IPS-11a (cell line): ENCODE data around the gene BRCC3.
"Not testable (repeated sequence)": the region's sequence is repeated elsewhere in the genome, so short reads cannot be mapped to it uniquely, and the experiment has no call there.

ENCODE experiments used
- H3K4me3 ChIP-seq: one replicate; pipeline ENCODE4 v1.5.1; 2013; ENCODE audit warnings: low read depth, low read length, control low read depth

Gene BRCC3

DNA sequence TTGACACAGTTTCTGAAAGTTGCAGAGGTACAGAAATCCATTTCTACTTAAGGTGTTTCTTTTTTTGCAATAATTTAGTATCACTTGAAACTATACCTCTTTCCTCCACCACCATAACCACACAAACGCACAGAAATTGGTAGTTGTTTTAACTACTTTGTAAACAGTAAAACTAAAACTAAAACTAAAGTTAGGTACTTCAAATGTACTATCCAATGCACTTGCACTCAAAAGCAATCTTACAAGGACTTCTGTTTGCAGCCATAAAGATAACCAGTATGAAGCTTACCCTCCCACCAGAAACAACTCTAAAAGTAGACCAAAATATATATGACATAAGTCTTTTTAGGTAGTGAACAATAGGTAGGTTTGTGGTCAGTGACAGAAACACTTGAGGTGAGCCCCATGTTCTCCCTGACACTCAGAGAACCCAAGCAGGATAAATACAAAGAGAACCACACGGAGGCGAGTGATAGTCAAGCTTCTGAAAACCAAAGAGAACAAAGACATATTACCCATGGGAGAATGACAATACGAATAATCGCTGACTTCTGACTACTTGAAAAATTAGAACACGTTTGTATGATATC lies 72.7 kb downstream of the BRCC3 start:
- no peak overlapping the region for H3K4me3 ChIP-seq

- no peak overlapping the region for H3K4me3 ChIP-seq
These were observed 73.6 kb downstream of the BRCC3 start for GRCh38 chrX:155144926-155145325.

DNA sequence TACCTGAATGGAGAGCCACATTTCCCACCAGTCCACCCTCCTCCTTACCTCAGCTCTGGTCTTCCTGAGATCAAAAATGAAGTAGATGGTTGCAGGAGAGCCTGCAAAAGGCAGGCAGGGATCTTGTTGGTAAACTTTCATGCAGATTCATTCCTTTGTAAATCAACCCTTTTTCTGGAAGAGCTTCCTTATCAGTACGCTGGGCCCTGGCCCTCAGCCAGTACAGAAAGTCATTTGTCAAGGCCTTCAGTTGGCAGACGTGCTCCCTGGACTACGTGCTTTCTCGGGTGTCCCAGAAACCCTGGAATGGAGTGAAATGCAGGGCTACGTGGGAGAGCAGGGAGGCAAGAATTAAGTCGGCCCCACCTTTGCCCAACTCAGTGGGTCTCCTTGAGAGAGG lies 76.3 kb downstream of the BRCC3 start:
- not testable (repeated sequence) for H3K4me3 ChIP-seq

GRCh38 chrX:155148166-155148565 lies 76.9 kb downstream of the BRCC3 start:
- not testable (repeated sequence) for H3K4me3 ChIP-seq

- no peak overlapping the region for H3K4me3 ChIP-seq
These were observed 77.6 kb downstream of the BRCC3 start for GRCh38 chrX:155148724-155149537.

- no peak overlapping the region for H3K4me3 ChIP-seq
These were observed 98.6 kb downstream of the BRCC3 start for GRCh38 chrX:155169881-155170280.
